Measurements from ENCODE around the gene RUSF1.
A peak's percentile ranks its signal among the peaks of the same experiment; 100 is the strongest.

RUSF1 gene

GRCh38 chr16:31471241-31471874, 36.8 kb downstream of the RUSF1 start:
- DNase-seq (ENCODE audit: low read depth in 2 of 3, low spot score in 2 of 3), result no peak

DNA sequence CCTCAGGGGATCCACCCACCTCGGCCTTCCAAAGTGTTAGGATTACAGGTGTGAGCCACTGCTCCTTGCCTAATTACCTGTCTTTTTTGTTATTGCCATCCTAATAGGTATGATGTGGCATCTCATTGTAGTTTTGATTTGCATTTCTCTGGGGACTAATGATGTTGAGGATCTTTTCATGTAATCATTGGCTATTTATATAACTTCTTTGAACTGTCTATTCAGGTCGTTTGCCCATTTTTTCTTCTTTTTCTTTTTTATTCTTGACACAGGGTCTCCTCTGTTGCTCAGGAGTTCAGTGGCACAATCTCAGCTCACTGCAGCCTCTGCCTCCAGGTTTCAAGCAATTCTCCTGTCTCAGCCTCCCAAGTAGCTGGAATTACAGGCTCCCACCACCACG, 37.6 kb downstream of the RUSF1 start:
- no peak for DNase-seq (ENCODE audit: low read depth in 2 of 3, low spot score in 2 of 3)

DNA sequence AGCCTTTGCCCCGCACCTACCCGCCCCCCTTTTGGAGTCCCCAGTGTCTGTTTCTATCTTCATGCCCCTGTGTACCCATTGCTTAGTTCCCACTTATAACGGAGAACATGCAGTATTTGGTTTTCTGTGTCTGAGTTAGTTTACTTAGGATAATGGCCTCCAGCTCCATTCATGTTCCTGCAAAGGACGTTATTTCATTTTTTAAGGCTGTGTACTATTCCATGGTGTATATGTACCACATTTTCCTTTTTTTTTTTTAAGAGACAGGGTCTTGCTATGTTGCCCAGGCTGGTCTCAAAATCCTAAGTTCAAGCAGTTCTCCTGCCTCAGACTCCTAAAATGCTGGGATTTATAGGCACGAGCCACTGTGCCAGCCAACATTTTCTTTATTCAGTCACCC, 40.3 kb downstream of the RUSF1 start:
- no peak for DNase-seq (ENCODE audit: low read depth in 2 of 3, low spot score in 2 of 3)

DNA sequence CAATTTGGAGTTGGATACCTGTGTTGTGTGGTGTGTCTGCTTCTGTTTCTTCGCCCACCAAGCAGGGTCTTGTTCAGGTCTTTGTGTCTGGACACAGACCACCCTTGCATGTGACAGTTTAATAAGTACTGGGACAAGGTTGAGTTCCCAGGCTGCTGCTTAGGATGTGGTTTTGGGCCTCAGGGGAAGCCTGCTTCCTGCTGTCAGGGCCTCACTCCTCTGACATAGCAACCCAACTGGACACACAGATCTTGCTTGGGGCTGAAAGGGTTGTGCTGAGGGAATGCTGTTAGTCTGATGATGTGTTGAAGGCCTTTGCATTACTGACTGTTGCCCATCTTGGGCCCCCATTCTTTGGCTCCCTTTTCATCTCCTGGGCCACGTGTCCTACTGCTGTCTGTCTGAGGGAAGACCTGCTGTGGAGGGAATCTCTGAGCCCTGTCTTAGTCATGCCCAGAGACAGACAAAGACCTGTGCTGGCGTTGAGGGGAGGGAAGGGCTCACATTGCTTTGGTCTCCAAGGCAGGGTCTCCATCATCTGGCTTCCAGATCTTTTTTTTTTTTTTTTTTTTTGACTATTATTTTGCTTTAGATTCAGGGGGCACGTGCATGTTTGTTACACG, 40.9 kb downstream of the RUSF1 start:
- DNase-seq (ENCODE audit: low read depth in 2 of 3, low spot score in 2 of 3), result no peak

DNA sequence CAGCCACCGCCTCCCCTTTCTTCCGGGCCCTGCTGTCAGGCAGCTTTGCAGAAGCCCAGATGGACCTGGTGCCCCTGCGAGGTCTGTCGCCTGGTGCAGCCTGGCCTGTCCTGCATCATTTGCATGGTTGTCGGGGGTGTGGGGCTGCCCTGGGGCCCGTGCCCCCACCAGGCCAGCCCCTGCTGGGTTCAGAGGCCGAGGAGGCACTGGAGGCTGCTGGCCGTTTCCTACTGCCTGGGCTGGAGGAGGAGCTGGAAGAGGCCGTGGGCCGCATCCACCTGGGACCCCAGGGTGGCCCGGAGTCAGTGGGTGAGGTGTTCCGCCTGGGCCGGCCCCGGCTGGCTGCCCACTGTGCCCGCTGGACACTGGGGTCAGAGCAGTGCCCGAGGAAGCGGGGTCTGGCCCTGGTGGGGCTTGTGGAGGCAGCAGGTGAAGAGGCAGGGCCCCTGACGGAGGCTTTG, 41.8 kb downstream of the RUSF1 start:
- DNase-seq (ENCODE audit: low read depth in 2 of 3, low spot score in 2 of 3), result no peak

DNA sequence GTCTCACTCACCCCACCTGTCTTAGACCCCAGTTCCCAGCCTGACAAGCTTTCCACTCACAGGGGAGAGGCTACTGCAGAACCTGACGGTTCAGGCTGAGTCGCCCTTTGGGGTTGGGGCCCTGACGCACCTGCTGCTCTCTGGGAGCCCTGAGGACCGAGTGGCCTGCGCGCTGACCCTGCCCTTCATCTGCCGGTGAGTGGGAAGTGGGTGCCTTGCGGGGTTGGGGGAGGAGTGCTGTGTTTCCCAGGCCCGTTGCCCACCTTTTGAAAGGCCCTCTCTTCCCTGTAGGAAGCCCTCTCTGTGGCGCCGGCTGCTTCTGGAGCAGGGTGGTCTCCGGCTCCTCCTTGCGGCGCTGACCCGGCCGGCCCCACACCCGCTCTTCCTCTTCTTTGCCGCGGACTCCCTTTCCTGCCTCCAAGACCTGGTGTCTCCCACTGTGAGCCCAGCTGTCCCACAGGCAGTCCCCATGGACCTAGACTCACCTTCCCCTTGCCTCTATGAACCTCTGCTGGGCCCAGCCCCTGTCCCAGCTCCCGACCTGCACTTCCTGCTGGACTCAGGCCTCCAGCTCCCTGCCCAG, 42.3 kb downstream of the RUSF1 start:
- no peak for DNase-seq (ENCODE audit: low read depth in 2 of 3, low spot score in 2 of 3)

DNA sequence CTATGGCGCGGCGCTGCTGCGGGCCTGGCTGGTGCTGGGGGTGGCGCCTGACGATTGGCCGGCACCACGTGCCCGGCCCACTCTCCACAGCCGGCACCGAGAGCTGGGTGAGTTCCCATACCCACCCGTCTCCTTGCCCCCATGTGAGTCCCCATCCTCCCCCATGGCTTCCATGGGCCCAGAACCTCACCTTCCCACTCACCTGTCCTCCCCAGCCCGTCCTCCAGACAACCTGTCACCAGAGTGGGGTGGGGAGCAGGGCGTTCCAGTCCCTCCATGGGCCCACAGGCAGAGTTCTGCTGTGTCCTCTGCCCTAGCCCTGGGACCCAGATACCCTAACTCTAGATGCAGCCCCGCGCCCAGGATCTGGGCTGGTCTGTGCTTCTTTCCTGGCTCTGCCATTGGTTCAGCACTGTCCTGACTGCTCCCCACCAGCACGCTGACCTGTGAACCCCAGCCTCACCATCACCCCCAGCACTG, 43.4 kb downstream of the RUSF1 start:
- no peak for DNase-seq (ENCODE audit: low read depth in 2 of 3, low spot score in 2 of 3)

GRCh38 chr16:31464348-31464769, 43.8 kb downstream of the RUSF1 start:
- DNase-seq (ENCODE audit: low read depth in 2 of 3, low spot score in 2 of 3), result no peak

DNA sequence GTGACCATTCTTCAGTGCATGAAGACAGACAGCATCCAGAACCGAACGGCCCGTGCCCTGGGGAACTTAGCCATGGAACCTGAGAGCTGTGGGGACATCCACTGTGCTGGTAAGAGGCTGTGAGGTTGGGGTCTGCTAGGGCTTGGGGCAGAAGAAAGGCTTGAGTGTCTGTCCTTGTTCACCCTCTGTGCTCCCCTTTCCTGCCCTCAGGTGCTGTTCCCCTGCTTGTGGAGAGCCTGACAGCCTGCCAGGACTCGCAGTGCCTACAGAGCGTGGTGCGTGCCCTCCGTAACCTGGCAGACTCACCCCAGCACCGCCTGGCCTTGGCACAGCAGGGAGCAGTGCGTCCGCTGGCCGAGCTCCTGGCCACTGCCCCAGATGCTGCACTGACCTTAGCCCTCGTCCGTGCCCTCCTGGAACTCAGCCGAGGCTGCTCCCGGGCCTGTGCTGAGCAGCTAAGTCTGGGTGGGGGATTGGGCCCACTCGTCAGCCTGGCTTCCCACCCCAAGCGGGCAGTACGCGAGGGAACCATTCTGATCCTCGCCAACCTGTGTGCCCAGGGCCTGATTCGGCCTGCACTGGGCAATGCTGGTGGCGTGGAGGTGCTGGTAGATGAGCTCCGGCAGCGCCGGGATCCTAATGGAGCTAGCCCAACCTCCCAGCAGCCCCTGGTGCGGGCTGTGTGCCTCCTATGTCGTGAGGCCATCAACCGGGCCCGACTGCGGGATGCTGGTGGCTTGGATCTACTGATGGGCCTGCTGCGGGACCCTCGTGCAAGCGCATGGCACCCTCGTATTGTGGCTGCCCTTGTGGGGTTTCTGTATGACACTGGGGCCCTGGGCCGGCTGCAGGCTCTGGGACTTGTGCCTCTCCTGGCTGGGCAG, 46.0 kb downstream of the RUSF1 start:
- no peak for DNase-seq (ENCODE audit: low read depth in 2 of 3, low spot score in 2 of 3)

DNA sequence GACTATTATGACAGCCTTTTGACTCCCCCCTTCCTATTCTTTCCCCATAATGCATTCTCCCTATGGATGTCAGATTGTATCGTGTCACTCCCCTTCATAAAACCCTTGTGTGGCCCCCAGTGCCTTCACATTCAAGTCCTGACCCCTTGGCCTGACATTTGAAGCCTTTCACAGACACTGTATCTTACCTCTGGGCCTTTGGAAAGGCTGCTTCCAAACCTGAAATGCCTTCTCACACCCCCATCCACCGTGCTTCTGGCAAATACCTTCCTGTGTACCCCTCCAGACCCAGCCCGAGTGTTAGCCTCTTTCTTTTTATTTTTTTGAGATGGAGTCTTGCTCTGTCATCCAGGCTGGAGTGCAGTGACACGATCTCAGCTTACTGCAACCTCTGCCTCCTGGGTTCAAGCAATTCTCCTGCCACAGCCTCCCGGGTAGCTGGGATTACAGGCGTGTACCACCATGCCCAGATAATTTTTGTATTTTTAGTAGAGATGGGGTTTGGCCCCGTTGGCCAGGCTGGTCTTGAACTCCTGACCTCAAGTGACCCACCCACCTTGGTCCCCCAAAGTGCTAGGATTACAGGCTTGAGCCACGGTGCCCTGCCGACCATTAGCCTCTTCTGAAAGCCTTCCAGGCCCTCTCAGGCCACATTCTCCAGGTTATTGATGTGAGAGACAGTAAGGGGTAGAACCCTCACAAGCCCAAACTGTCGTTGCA, 46.8 kb downstream of the RUSF1 start:
- no peak for DNase-seq (ENCODE audit: low read depth in 2 of 3, low spot score in 2 of 3)

DNA sequence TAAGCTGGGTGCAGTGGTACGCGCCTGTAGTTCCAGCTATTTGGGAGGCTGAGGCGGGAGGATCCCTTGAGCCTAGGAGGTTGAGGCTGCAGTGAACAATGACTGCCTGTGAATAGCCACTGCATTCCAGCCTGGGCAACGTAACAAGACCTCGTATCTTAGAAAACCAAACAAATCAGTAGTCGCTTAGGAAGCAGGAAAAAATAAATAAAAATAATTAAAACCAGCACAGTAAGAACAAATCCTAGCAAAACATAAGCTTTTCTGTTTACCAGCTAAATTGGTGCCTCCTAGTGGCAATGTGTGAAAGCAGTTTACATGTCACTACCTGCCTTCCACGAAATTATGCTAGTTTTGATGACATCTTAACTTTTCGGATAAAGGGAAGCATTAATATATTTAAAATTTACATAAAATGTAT, 47.6 kb downstream of the RUSF1 start:
- DNase-seq (ENCODE audit: low read depth in 2 of 3, low spot score in 2 of 3), result no peak

GRCh38 chr16:31459687-31460581, 48.3 kb downstream of the RUSF1 start:
- peak; percentile 98 to 99 (median 98) for DNase-seq (ENCODE audit: low read depth in 2 of 3, low spot score in 2 of 3)

- DNase-seq (ENCODE audit: low read depth in 2 of 3, low spot score in 2 of 3), result peak; percentile 86 to 89 (median 89)
Measured at GRCh38 chr16:31458844-31459686, 49.1 kb downstream of the RUSF1 start, which contains the start of gene ARMC5. Gene ARMC5 (plus strand): TSS chr16:31459501. CDS start chr16:31459525, 24 bp downstream.

DNA sequence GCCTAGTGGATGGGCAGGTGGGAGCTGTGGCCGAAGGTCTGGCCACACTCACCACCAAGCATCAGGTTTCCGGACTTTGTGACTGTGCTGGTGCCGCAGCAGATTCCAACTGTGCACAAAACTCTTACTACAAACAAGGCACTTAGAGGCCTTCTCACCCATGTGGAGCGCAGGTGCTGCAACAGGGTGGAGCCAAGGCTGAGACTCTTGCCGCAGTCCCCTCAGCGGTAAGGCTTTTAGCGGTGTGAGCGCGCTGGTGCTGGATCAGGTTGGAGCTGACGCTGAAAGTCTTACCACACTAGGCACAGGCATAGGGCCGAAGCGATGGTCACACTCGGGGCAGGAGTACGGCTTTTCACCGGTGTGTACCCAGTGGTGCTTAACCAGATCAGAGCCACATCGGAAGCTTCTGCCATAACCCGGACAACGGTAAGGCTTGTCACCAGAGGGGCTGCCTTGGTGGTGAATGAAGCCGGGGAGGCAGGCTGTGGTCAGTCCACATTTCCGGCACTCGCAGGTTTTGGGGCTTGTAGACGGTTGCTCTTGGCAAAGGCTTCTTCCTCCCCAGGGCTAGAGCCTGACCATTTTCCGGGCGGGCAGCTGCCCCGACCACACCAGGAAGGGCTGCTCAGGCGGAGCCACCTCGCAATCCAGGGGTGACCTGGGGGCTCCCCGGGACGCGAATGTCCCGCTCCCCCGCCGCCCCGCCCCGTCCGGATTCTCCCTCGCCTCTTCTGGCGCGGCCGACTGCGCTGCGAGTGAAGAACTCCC, 49.9 kb downstream of the RUSF1 start:
- peak in 2 of 3 experiments; percentile 27 to 32 for DNase-seq (ENCODE audit: low read depth in 2 of 3, low spot score in 2 of 3)

DNA sequence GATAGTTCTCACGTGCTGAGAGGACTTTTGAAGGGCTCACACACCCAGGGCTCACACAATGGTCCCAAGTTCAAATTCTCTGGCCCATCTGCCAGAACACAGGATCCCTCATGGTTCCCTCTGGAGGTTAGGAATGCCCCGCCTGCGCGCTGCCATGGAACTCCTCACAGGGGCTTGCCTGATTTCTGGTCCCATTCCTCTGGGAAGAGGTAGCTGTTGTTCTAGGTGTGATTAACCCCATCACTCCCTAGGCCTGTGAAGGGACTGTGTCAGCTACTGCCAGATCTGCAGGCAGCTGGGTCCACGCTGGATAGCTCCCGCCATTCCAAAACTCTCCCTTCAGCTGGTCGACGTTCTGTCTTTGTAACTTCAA, 51.2 kb downstream of the RUSF1 start:
- DNase-seq (ENCODE audit: low read depth in 2 of 3, low spot score in 2 of 3), result no peak

DNA sequence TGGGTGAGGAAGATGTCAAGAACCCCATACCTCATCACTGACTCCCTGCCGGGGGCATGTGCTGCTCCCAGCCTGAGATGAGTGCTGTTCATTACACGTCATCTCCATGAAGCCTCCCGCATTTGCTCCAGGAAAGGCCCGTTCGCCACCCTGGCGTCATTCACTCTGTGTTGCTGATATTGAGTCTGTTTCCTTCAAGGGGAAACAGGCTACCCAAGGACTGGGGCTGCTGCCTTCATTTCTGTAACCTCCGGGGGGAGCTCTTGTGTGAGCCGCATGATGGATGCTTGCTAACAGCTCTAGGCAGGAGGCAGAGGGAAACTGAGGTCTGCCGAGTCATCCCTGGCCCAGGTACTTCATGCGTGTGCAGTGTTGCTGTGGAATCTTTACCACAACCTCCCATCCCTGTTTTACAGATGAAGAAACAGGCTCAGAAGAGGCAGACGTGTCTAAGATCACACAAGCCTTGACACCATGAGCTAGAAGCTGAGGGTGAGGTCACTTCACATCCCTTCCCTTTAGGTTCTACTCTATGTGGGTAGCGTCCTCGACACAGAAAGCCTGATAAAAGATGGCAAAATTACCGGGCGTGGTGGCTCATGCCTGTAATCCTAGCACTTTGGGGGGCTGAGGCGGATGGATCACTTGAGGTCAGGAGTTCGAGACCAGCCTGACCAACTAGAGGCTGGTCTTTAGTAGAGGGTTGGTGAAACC, 52.4 kb downstream of the RUSF1 start:
- DNase-seq (ENCODE audit: low read depth in 2 of 3, low spot score in 2 of 3), result no peak

Measured in activated CD8-positive, alpha-beta memory T cell treated with anti-CD3 and anti-CD28 coated beads for 48 hours (primary cell).